CD4-positive, alpha-beta T cell treated with Interferon gamma for 1 hour (primary cell): ENCODE results near the gene PRELID1.
"Not testable (repeated sequence)": the region's sequence is repeated elsewhere in the genome, so short reads cannot be mapped to it uniquely, and the experiment has no call there.

ENCODE experiments used
- DNase-seq: peaks from one replicate; pipeline ENCODE4 v3.0.0-alpha.2; 2020

PRELID1 gene

GRCh38 chr5:177300236-177300880 is 3.2 kb upstream of the PRELID1 start:
- DNase-seq, result peak; percentile 79

DNA sequence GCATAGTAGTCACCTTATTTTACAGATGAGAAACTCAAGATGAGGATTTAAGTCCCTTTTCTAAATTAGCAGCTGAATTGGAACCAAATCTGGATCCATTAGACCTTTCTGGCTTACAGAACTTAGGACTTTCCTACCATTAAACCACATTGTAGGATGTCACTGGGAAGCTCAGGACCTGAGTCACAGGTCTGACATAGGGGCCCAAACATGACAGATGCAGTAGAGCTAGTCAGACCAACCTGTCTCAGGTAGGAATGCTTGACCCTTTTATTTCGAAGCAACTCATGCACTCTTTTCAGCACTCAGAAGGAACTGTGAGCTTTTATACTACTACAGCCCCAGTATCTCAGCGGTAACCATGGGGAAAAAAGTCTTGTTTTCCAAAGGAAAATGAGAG is 2.6 kb upstream of the PRELID1 start:
- DNase-seq, result no peak

GRCh38 chr5:177301503-177302165 is 2.0 kb upstream of the PRELID1 start:
- no peak for DNase-seq

DNA sequence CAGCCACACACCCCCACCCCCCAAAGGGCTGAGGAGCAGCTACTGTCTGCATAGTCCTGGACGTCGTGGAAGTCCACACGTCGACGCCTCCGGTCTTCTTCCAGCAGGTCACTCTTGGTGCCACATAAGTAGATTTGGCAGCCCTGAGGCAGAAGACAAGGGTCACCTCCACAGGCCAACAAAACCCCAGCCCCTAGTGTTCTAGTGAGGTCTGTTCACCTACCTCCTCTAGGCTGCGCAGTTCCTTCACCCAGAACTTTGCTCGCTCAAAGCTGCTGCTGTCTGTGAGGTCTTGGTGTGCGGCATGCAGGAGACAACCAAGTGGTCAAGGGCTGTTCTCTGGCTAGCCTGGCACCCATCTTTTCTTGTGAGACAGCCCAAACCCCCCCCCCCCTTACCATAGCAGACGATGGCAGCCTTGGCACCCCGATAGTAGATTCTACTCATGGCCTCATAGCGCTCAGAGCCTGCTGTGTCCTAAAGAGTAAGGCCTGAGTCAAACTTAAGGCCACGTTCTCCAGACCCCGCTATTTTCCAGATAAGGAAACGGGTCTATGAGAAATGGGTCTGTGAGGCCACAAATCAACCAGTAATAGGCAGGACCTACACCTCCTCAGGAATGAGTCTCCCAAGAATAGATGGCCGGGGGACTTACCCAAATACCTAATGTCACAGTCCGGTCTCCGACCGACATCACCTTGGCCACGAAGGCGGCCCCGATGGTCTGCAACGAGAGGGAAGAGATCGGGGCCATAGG is 1.1 kb upstream of the PRELID1 start:
- no peak for DNase-seq

GRCh38 chr5:177303925-177304391 is 359 bp downstream of the PRELID1 start:
- DNase-seq, result no peak

DNA sequence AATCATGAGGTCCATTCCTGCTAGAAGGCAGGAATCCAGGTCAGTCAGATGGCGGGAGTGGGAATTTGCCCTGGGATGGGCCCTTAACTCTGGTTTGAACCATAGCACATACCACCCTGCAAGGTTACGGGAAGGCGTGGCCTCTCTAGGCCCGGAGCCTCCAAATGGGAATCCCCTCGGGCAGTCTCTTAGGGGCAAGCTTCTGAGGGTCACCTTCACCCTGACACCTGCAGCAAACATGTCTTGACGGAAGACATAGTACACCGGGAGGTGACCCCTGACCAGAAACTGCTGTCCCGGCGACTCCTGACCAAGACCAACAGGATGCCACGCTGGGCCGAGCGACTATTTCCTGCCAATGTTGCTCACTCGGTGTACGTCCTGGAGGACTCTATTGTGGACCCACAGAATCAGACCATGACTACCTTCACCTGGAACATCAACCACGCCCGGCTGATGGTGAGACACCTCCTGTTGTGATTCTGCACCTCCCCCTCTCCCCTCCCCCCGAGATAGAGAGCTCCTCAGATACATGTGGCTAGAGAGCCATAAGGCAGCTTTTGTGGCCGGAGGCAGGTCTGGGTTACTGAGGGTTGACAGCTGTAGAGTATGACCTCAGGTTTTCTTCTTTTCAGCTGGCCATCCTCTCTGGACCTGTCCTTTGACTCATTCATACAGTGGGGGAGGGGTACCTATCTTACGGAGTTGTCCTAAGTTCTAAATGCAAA is 957 bp downstream of the PRELID1 start:
- no peak for DNase-seq

DNA sequence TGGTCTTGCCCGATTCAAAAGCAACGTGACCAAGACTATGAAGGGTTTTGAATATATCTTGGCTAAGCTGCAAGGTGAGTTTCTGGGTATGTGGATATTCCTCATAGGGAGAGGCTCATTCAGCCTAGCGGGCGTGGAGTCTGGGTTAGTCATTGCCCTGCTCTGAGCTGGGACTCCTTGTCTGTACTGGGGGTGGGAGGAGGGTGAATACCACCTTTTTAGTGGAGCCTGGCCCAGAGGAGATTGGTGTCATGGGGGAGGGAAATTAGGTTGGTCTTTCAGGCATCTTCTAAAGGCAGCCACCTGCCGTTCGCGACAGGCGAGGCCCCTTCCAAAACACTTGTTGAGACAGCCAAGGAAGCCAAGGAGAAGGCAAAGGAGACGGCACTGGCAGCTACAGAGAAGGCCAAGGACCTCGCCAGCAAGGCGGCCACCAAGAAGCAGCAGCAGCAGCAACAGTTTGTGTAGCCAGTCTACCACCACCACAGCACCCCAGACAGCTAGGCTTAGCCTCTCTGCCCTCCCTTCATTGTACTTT is 2.6 kb downstream of the PRELID1 start:
- DNase-seq, result not testable (repeated sequence)

- peak; percentile 63 for DNase-seq
Measured at GRCh38 chr5:177306674-177307543, 3.3 kb downstream of the PRELID1 start.

DNA sequence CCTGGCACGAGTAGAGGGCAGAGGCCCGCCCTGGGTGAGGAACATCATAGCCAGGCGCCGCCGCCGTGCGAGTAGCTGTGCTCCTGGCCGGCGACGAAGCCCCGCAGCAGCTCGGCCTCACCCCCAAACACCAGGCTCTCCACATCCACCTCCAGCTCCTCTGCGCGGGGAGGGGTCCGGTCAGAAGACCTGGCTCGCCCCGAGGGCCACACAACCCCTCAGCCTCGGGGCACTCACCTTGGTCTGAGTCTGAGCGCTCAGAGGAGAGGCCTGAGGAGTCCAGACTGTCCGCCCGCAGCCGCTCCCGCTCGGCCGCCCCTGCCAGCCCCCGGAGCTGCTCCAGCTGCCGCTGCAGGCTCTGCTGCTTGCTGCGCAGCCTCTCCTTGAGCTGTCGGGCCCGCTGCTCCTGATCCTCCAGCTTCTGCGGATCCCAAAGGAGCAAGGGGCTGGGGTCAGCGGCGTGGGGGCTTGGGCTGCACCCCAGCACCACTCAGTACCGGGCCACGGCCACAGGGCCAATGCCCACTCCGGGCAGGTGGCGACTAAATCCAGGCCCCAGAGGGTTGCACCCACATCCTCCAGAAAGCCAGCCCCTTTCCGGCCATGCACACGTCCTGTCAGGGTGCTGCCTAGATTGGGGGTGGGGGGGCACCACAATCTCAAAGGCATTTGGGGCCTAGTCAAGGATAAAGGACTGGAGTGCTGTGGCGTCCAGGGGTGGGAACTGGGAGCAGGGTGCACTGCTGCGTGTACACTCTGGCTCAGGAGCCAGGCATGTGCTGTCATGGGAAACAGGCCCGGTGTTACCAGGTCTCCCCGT is 4.2 kb downstream of the PRELID1 start:
- DNase-seq, result no peak

DNA sequence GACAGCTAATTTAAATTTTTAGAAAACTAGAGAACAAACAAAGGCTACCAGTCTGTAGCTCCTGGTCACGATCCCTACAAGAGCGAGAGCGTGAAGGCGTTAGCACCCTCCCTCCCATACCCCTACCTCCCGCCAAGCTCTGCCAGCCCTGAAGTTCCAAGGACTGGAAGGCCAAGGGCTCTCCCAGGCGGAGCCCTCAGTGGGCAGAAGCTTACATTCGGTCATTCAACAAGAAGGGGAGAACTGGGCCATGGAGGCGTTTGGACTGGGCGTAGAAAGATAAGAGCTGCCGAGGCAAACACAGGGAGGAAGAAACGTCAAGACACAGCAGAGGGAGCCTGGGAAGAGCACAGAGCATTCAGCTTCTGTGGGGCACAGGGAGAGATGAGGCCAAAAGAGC is 5.1 kb downstream of the PRELID1 start:
- no peak for DNase-seq

DNA sequence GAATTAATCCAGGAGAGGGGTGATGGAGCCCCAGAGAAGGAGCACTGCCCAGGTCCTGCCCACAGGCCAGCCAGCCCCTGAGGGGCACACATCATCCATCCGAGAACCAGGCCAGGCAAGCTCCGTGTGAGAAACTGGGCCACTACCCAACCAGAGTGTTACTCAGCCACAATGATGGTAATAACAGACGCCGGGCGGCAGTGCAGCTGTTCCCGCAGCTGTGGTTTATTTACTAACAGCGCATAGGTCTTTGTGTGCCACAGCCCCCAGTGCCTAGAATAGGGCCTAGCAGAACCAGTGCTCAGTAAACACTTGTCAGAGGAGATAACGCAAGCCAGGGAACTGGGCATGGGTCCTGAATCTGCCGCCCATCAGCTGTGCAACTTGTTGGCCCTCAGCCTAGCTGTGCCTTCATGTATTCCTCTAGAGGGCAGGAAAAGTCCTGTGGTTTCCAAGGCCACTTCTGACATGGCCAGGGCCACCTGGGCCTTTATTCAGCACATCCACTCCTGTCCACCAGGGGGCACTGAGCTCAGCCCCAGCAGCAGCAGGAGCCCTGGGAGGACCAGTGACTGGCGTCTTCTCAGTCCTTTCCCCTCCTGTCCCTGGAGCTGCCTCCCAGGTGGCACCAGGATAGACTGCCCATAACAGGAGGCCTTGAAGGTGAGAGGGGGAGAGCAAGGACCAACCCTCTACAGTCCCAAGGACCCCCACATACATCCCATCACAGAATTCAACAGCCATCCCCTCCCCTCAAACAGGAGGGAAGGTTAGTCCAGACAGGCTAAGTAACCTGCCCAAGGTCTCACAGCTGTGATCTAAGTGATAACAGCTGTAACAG is 6.0 kb downstream of the PRELID1 start:
- DNase-seq, result peak; percentile 74

- no peak for DNase-seq
Measured at GRCh38 chr5:177310332-177310731, 6.7 kb downstream of the PRELID1 start.

DNA sequence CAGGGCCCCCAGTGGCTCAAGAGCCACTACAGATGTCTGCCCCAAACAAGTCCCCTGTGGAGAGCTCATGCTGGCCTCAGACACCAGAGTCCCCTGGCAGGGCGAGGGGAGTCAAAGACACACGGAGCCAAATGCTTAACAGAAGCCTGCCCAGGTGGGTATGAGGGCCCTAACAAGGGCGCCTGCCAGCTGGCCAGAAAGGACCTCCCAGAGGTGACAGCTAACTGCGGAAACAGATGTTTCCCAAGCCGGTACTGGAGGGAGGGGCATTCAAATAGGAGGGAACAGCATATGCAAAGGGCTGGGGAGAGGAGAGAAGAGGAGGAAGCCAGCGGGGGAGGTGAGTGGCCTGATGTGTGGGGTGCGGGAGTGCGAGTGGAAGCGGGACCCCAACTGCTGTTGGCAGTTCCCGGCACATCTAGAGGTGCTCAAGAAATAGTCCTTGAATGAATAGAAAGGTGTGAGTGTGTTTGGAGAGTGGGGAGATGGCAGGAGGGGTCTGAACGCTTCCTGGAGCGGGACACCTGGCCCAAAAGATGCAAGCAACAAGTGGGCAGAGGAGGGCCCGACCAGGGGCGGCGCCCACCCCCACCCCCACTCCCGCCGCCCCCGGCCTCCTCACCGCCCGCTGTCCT is 7.3 kb downstream of the PRELID1 start:
- peak; percentile 52 for DNase-seq

- no peak for DNase-seq
Measured at GRCh38 chr5:177311392-177311722, 7.8 kb downstream of the PRELID1 start.

DNA sequence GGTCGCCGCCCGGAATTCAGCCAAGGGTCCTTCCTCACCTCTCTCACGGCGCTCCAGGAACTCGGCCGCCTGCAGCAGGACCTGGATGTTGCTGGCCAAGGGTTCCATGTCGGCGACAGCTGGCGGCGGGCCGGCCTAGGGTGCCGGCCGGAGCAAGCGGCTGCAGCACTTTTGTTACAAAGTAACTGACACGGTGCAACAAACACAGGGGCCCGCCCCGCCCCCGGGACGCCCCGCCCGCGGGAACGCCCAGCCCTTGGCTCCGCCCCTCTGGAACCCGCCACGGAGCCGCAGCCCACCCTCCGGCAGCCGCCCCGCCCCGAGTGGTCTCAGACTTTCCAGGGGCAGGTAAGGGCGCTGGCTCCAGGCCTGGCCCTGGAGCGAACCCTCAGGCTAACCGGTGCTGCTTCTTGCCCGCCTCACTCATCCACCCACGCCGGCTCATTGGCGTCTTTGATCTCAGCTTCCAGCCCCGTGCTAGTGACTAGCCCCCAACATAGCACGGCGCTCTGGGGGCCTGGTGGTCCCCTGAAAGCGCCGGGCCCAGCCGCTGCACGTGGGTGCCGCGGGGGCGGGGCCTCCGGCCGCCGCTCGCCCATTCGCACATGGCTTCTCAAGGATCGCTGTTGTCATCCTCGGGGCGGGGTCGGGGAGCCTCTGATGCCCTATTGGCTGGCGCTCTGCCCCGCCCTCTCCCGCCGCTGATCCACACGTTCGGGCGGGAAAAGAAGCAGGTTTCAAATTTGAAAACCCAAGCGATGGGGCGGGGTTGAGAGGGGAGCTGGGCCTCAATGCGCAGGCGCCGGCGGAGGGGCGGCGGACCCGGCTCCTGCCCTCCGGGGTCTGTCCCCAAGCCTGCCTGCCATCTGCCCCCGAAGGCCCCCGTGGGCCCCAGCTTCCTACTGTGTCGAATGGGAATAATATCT is 8.4 kb downstream of the PRELID1 start, which contains the start of gene MXD3:
Gene MXD3, minus strand, starts transcription at position 176 of the 926 bp plus-strand sequence. Its CDS starts 68 bp downstream, at position 108.
- peak; percentile 95 for DNase-seq

DNA sequence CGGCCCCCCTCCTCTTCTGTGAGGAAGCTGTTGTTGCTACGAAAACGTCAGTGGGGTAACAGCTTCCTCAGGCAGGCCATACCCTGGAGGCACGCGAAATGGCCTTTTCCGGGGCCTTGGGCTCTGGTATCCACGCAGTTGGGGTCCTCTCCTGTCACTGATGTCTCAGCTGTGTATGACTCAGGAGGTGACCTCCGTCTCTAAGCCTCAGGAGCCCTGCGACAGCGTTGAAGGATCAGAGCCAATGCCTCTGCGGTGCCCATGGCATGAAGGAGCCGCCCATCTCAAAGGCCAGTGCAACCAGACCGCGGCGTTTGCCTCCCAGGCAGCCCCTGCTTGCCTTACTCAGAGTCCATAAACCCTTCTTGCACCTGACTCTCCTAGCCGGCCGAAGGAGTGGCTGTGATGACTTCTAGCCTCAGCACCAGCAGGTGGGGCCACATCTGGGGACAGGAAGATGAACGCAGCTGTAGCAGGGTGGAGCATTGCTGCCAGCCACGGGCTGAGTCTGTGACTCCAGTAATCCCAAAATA is 9.1 kb downstream of the PRELID1 start:
- no peak for DNase-seq

- DNase-seq, result no peak
Measured at GRCh38 chr5:177313561-177314259, 10.1 kb downstream of the PRELID1 start.
